HG03097 (cell line): ENCODE data around the gene HAAO.
A peak's percentile ranks its signal among the peaks of the same experiment; 100 is the strongest.

Source experiments
- ATAC-seq: cut with Tn5 transposase; IDR thresholded peaks from one replicate; pipeline ENCODE4 v1.9.1; 2021; ENCODE audit not compliant: unreplicated experiment, low FRiP score

Gene HAAO

GRCh38 chr2:42815726-42816125 is 23.3 kb upstream of the HAAO start:
- no peak for ATAC-seq

DNA sequence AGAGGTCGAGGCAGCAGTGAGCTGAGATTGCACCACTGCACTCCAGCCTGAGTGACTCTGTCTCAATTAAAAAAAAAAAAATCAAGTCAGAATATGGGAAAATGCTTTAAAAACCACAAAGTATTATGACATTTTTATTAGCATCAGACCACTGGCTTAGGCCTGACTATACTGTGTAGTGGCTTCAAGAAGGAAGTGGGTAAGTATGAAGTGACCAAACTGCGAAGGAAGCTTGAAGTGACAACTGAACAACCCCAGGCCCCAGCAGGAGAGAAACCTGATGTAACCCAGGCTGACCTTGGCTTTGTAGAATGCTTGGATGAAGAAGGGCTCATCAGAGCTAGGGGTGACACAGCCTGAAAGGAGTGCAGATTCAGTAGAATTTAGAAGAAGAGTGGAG is 21.4 kb upstream of the HAAO start:
- ATAC-seq: no peak

DNA sequence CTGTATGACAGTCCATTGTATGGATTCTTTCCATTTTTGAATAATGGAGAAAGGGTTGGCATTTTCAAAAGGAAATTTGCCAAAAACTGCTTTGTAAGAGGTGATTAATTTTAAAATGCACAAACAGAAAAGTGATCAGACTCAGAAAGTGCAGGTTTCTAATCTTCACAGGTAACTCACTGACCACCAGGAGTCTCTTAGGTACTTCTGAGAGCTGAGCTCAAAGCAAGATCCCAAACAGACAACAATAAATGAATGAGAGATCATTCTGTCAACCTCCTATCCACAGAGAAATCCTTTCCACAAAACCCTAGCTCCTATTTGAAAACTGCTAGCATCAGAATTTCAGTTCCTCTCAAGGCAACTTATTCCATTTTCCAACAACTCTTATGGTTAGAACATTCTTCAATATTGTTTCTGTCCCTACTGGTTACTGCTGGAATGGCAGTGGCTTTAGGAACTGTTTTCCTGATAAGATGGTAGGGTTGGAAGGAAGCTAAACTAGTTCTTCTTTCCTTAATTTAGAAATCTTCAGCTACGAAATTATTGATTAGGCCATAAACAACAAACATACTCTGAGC is 20.6 kb upstream of the HAAO start:
- ATAC-seq: no peak

- ATAC-seq: peak; percentile 13
Observed at GRCh38 chr2:42810971-42811811, 18.8 kb upstream of the HAAO start.

GRCh38 chr2:42810121-42810970 is 18.0 kb upstream of the HAAO start:
- ATAC-seq: peak; percentile 74

DNA sequence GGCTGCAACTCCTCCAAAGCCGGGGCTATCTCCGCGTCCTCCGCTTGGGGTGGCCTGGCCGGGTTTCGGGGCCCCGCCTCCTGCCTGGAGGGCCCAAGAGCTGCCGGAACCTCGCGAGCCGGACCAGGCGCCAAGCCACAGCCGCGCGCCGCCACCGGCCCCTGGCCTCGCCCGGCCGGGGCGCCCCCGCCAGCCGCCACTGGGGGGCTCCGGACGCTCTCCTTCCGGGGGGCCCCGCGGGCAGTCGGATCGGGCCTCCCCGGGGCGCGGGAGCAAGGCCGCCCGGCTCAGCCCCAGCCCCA is 17.4 kb upstream of the HAAO start:
- ATAC-seq: no peak

GRCh38 chr2:42809131-42809818 is 16.9 kb upstream of the HAAO start:
- no peak for ATAC-seq

- no peak for ATAC-seq
Observed at GRCh38 chr2:42808301-42808700, 15.9 kb upstream of the HAAO start.

- ATAC-seq: no peak
Observed at GRCh38 chr2:42806786-42807185, 14.4 kb upstream of the HAAO start.

DNA sequence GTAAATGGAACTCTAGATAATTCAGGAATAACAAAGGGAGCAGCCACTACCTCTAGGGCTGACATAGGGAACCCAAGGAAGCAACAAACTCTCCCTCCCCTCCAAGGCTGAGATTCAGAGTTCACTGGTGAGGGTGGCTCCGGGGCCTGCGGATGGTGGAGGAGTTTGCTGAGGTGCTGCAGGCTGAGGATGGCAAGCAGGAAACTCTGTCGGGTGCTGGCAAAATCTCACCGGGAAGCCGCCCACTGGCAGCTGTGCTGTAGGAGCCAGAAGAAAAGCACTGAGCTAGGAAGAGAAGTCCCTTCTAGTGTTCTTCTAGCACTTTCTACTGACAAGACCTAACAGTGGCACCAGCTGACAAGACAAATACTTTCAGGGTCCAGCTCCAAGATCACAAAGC is 12.5 kb upstream of the HAAO start:
- ATAC-seq: no peak

DNA sequence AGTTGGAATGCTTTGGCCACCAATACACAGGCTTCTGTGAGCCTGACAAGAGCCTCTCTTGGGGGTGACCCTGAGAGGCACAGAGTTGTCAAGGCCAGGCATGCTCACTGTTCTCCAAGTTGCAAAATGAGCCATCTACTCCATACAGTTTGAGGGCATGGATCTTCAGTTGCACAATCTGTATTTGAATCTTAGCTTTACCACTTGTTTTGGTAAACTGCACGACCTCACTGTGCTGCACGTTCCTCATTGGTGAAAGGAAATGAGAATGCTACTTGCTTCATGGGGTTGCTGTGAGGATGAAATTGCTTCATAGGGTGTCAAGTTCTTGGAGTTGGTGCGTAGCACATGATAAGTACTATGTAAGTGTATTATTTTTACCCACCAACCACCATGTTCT is 12.0 kb upstream of the HAAO start:
- no peak for ATAC-seq

GRCh38 chr2:42802150-42802549 is 9.8 kb upstream of the HAAO start:
- ATAC-seq: no peak

GRCh38 chr2:42801381-42801780 is 9.0 kb upstream of the HAAO start:
- no peak for ATAC-seq

GRCh38 chr2:42800981-42801380 is 8.6 kb upstream of the HAAO start:
- no peak for ATAC-seq

DNA sequence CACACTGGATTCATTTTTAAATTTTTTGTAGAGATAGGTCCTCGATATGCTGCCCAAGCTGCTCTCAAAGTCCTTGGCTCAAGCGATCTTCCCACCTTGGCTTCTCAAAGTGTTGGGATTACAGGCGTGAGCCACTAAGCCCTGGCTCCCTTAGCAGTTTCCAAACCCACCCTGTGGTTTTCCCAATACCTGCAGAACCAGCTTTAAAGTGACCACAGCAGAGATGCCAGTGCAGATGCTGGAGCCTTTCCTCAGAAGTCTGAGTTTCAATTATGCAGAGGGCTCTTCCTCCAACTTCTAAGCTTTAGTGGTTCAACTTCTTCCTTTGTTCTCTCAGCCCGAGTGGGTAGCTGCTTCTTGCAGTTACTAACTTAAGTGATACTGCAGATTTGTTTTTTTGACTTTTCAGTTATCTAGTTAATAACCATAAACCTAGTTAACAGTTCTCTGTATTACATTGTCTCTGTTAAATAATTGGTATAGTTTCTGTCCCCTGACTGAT is 8.1 kb upstream of the HAAO start:
- no peak for ATAC-seq

- no peak for ATAC-seq
Observed at GRCh38 chr2:42799881-42800280, 7.5 kb upstream of the HAAO start.

- ATAC-seq: no peak
Observed at GRCh38 chr2:42797281-42797680, 4.9 kb upstream of the HAAO start.

DNA sequence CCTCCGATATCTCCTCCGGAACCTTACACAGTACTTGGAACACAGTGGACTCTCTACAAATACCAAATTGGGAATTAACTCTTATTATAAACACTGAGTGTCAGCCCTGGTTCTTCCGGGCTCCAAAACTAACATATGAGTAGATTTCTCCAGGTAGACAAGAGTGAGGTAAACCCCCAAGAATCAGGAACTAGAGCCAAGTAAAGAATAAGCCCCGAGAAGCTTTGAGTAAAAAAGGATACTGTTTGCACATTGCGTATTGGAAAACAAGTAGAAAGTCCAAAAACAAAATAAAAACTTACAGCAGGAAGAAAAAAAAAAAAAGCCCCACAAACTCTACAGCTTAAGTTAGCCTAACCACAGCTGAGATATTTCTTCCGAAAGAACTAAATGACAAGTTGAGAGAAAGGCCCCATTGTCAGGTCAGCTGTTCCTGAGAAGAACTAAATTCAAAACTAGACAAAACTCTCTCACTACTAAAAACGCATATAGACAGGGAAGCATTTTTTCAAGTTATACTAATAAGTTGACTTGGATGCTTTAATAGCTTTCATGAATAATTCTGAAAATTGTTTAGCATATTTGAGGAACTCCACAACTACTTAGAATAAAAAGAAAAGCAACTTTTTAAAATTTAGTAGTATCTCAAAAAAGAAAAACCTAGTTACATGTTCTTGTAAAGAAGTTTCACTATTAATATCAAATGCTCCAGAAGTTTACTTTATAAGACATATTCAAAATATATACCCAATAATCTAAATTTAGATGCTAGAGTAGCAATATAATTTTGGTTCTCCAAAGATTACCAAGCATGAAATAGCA is 4.3 kb upstream of the HAAO start:
- peak; percentile 36 for ATAC-seq

DNA sequence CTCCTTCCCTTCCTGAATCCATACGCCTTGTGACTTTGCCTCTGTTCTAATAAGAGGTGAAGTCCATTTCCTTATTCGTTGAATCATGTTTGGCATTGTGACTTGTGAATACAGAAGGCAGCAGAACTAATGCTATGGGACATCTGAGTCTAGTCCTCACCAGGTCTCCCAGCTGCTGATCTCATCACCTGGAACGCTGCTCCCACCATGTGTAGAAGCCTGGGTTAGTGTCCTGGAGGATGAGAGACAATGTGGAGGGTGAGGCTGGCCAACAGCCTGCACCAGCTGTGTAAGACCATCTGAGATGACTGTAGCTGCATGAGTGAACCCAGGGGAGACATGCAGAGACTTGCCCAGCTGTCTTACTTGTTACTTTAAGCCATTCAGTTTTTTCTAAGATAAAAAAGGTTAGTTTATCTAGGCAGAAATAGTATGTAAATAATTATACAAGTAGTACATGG is 3.5 kb upstream of the HAAO start:
- ATAC-seq: no peak

GRCh38 chr2:42795275-42795674 is 2.9 kb upstream of the HAAO start:
- no peak for ATAC-seq
